NCI-H1105 (cell line): ENCODE results near the gene IST1.
"Not testable (repeated sequence)": the region's sequence is repeated elsewhere in the genome, so short reads cannot be mapped to it uniquely, and the experiment has no call there.

Source experiments
- DNase-seq: peaks from one replicate; lab custom pipeline; 2025; lab: John Stamatoyannopoulos, UW

IST1 gene

GRCh38 chr16:71882505-71883167 lies 12.7 kb upstream of the IST1 start:
- DNase-seq, result peak; percentile 48

GRCh38 chr16:71883168-71883848 lies 12.0 kb upstream of the IST1 start:
- no peak for DNase-seq

DNA sequence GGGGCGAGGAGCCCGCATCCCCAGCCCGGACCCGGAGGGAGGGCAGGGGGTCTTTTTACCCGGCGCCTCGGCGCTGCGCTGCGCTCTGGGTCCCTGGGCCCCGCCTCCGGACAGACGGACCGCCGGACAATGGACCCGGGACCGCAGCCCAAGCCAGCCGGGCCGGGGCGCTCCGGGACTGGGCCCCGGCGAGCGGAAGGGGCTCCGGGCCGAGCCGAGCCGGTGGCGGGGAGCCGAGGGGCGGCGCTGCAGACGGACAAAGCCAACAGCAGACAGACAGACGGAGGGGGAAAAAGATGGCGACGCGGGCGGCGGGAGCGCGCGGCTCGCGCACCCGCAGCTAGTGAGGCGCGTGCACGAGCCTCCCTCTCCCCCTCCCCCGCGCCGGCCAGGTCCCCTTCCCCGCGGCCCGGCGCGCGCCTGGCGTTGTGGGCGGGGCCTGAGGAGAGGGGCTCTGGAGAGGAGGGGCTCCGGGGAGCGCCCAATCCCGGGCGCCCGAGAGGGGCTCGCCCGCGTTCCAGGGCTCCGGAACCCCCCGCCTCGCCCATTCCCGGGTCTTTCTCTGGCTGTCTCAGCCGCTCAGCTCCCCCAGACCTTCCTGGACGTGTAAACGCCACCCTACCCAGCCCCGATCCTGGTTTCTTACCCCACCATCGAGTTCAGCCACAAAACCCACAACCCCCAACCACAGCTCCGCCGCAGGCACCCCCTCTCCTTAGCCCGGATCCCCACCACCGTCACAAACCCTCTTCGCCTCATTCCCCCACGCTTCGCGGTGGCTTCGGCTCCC lies 11.3 kb upstream of the IST1 start, which contains the start of gene ZNF821:
Gene ZNF821 (minus strand): TSS at position 334 of the 790 bp plus-strand sequence. CDS start 4,236 bp downstream, outside the sequence.
- peak; percentile 75 for DNase-seq

- no peak for DNase-seq
Observed at GRCh38 chr16:71885261-71885650, 10.1 kb upstream of the IST1 start.

- no peak for DNase-seq
Observed at GRCh38 chr16:71889147-71889546, 6.2 kb upstream of the IST1 start.

DNA sequence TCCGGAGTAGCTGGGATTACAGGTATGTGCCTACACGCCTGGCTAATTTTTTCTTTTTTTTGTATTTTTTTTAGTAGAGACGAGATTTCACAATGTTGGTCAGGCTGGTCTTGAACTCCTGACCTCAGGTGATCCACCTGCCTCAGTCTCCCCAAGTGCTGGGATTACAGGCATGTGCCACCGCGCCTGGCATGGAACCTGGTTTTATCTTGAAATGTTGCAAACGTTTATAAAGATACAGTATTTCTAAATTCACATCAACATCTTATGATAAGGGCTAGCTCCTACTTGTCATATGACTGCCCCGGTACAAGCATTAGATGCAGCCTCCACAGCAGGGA lies 1.5 kb upstream of the IST1 start:
- DNase-seq, result no peak

- no peak for DNase-seq
Observed at GRCh38 chr16:71894229-71894920, 956 bp upstream of the IST1 start.

GRCh38 chr16:71895679-71896365 lies 491 bp downstream of the IST1 start:
- no peak for DNase-seq

- DNase-seq, result no peak
Observed at GRCh38 chr16:71896764-71897368, 1.5 kb downstream of the IST1 start.

- DNase-seq, result no peak
Observed at GRCh38 chr16:71899171-71899570, 3.8 kb downstream of the IST1 start.

DNA sequence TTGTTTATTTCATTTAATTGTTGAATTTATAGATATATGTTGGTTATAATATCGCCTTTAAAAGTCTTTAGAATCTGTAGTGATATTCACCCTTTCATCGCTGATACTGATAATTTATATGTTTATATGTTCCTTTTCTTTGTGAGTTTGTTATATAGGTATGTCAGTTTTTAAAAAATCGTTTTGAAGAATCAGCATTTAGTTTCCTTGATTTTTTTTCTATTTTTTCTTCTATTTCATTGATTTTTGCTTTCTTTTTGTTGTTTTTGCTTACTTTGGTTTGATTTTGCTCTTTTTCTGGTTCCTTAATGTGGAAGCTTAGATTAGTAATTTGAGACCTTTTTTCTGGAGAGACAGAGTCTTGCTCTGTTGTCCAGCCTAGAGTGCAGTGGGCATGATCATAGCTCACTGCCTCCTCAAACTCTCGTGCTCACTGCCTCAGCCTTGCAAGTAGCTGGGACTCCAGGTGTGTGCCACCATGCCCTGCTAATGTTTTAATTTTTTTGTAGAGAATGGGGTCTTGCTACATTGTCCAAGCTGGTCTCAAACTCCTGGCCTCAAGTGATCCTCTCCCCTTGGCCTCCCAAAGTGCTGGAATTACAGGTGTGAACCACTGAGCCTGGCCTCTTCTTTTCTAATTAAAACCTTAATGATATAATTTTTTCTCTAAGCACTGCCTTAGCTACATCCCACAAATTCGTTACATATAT lies 7.5 kb downstream of the IST1 start:
- no peak for DNase-seq

DNA sequence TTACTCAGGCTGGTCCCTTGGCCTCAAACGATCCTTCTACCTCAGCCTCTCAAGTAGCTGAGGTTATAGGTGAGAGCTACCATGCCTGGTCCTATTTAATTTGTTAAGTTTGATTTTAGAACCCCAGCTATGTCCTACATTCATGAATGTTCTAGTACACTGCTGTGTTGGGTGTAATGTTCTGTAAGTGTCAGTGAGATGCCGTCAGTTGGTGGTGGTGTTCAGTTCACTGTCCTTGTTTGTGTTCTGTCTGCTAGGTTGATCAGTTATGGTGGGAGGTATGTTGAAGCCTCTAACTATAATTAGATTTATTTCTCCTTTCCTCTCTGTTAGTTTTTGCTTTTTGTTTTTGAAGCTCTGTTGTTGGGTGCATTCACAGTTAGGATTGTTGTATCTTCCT lies 8.3 kb downstream of the IST1 start:
- no peak for DNase-seq

DNA sequence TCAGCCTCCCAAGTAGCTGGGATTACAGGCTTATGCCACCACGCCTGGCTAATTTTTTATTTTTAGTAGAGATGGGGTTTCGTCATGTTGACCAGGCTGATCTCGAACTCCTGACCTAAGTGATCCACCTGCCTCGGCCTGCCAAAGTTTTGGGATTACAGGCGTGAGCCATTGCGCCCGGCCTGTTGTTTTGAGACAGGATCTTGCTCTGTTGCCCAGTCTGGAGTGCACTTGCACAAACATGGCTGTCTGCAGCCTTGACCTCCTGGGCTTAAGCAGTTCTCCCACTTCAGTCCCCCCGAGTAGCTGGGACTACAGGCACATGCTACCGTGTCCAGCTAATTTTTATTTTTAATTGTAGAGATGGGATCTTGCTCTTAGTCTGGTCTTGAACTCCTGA lies 8.9 kb downstream of the IST1 start:
- no peak for DNase-seq

DNA sequence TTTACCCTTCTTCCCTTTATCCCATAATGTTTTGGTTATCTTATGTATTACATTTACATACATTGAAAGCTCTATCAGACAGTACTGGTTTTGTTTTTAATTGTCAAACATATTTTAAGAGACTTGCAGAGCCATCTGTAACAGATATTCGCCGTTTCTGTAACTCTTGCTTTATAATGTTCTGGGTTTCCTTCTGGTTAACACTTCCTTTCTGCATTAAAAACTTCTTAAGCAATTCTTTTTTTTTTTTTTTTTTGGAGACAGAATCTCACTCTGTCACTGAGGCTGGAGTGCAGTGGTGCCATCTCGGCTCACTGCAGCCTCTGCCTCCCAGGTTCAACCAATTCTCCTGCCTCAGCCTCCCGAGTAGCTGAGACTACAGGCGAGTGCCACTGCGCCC lies 10.4 kb downstream of the IST1 start:
- DNase-seq, result not testable (repeated sequence)

DNA sequence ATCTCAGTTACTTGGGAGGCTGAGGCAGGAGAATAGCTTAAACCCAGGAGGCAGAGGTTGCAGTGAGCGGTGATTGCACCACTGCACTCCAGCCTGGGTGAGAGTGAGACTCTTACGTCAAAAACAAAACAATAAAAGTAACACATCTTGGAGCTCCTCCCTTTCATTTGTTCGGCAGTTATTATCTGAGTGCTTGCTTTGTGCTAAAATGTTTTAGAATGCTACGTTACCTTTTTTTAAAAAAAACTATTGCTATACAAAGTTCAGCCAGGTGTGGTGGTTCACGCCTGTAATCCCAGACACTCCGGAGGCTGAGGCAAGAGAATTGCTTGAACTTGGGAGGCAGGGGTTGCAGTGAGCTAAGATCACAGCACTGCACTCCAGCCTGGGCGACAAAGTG lies 15.8 kb downstream of the IST1 start:
- no peak for DNase-seq

- no peak for DNase-seq
Observed at GRCh38 chr16:71912534-71913275, 17.4 kb downstream of the IST1 start.

GRCh38 chr16:71914802-71915201 lies 19.5 kb downstream of the IST1 start:
- DNase-seq, result no peak

- no peak for DNase-seq
Observed at GRCh38 chr16:71915350-71915749, 20.0 kb downstream of the IST1 start.

DNA sequence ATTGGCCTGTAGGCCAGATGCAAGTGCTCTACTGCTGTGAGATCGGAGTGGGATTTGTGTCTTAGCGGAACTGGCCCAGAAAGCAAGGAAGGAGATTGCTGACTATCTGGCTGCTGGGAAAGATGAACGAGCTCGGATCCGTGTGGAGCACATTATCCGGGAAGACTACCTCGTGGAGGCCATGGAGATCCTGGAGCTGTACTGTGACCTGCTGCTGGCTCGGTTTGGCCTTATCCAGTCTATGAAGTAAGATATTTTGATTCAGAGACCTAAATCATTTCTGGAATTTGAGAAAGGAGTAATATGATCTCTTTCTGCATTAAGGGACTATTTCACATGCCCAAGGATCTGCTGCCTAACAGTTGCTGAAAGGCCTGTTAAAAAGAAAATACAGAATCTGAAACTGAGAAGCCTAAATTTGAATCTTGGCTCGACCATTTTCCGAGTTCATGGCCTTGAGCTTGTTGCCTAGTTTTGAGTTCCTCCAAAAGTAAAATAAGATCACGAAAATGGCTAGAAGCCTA lies 21.1 kb downstream of the IST1 start:
- no peak for DNase-seq

DNA sequence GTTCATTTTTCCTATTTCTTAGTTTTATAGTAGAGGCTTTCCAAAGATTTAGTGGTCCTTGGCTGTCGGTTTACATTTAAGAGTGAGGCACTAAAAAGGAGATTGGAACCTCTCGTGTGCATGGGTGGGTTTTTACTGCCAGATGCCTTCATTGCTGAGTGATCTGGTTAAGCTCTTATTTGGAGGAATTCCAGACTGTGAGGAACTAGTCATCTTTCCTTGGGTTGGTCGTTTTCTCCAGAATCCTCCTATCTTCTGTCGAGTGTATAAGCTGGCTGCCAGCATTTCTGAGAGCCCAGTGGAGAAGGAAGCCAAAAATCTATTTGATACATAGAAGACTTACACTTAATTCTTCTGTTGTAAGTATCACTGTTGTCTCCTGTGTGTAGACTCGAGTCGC lies 22.6 kb downstream of the IST1 start:
- DNase-seq, result no peak
